ENCODE data around the gene MAPK14. TPM values are rescaled to one million over a fixed set of nuclear protein-coding genes. Genes with fewer than 3 reads are reported as not detected.

The MAPK14 gene
- total and polyA plus RNA-seq, 9 of the 15 experiments (the other 6 are each of a cell fraction or from before 2014, with no cell fraction given), result 8.8 to 62.7 (median 35.5) TPM

- POLR2A ChIA-PET, result interaction anchor here (0.6 to 2.3 kb wide), 5 partner anchors 9 to 16 kb away, joined by 3 to 9 read pairs (median 5); no protein-coding TSS in a partner anchor
- Histone ChIP-seq H3K4me3 (no peak overlapping the region), H3K27ac (ENCODE audit: extremely low read depth, low read depth, low read length) (no peak overlapping the region), H4K20me1 (replicated peaks; ENCODE audit: control insufficient read depth, insufficient read depth, low read length) (no peaks in the 10 kb centered on the region; the same call in 1 of the 2 replicates), H3K36me3 (ENCODE audit: control insufficient read depth, insufficient read depth, low read length) (no peaks in the 10 kb centered on the region), H3K27me3 (ENCODE audit: control insufficient read depth in 2 of 2, insufficient read depth in 2 of 2, low read length in 2 of 2) (peaks cover 10 to 32% of the 10 kb centered on the region in 2 experiments; a peak in 4 of 5 replicates), H3K9me3 (replicated peaks; ENCODE audit: control insufficient read depth, insufficient read depth, low read depth, low read length) (no peaks in the 10 kb centered on the region), H3K4me1 (replicated peaks in 1 of 2; ENCODE audit: control insufficient read depth in 2 of 2, insufficient read depth in 2 of 2, low read length in 2 of 2) (peaks cover 24 to 29% of the 10 kb centered on the region in 2 experiments), H3K4me2 (ENCODE audit: insufficient read depth, low read length) (no peak overlapping the region), H3K9me1 (ENCODE audit: control insufficient read depth, insufficient read depth, low read length) (no peaks in the 10 kb centered on the region), H3K9ac (ENCODE audit: insufficient read depth in 1 of 2, low read depth in 2 of 2, low read length in 2 of 2) (no peak overlapping the region), H2AFZ (ENCODE audit: low read depth, low read length) (no peak overlapping the region), H3K79me2 (ENCODE audit: control insufficient read depth, insufficient read depth, low read length) (no peaks in the 10 kb centered on the region)
- peak; percentile 57 for FAIRE-seq
- ATAC-seq, result peak; percentile 54
- peak; percentile 39 to 60 (median 51) for DNase-seq (ENCODE audit: extremely low read depth in 1 of 4, low spot score in 3 of 4)
- CTCF ChIA-PET (ENCODE audit: low intra/inter-chr PET ratio), result no interaction called here
- in situ Hi-C loops (cut with MboI) (no loop called here), intact Hi-C loops (cut with micrococcal nuclease) (no loop called here)
- under 1% methylated on average over 8 of the region's 8 CpGs for WGBS (ENCODE audit: insufficient coverage, low coverage, missing lambda C conversion rate)
- no TSS peak for BruUV-seq (replicated peaks)
- TF ChIP-seq ZNF174 (CRISPR knock-in tag; IDR thresholded peaks at IDR 0.05) (no peak), TOE1 (IDR thresholded peaks at IDR 0.05; ENCODE audit: borderline replicate concordance) (peak; percentile 28; the same call in 1 of the 2 replicates), TOE1 (CRISPR knock-in tag; IDR thresholded peaks at IDR 0.05; ENCODE audit: borderline replicate concordance, low read depth) (no peak), KAT8 (IDR thresholded peaks at IDR 0.05; ENCODE audit: low read depth) (no peak), ZNF395 (CRISPR knock-in tag; IDR thresholded peaks at IDR 0.05) (peak; percentile 42; the same call in 1 of the 2 replicates), ILF3 (IDR thresholded peaks at IDR 0.05; ENCODE audit: borderline replicate concordance) (no peak), CXXC5 (CRISPR knock-in tag; IDR thresholded peaks at IDR 0.05) (peak; percentile 69), TCFL5 (CRISPR knock-in tag; conservative IDR thresholded peaks at IDR 0.05) (no peak), HIVEP1 (CRISPR knock-in tag; IDR thresholded peaks at IDR 0.05) (no peak), MXD1 (CRISPR knock-in tag; IDR thresholded peaks at IDR 0.05; ENCODE audit: borderline replicate concordance, poor library complexity, severe bottlenecking) (no peak), ZNF239 (CRISPR knock-in tag; IDR thresholded peaks at IDR 0.05) (no peak), ZC3H11A (IDR thresholded peaks at IDR 0.05; ENCODE audit: low read depth, low read length) (0 out of 2 replicates have a peak, but pooled peaks have one; percentile 57), CREBBP (IDR thresholded peaks at IDR 0.05; ENCODE audit: low read depth, low read length) (no peak), EP300 (IDR thresholded peaks at IDR 0.05; ENCODE audit: low read length) (peak; percentile 18; the same call in 1 of the 2 replicates), ETS1 (conservative IDR thresholded peaks at IDR 0.05; ENCODE audit: control insufficient read depth, low read depth, low read length) (no peak), HMGN3 (IDR thresholded peaks at IDR 0.05; ENCODE audit: borderline replicate concordance, extremely low read depth, insufficient read length, low read depth, low read length) (no peak)
Measured at GRCh38 chr6:36131511-36132245, 104.1 kb downstream of the MAPK14 start.
